Heart left ventricle (tissue), 16 donors: Measurements from ENCODE around the gene C2orf49. TPM values are rescaled to one million over a fixed set of nuclear protein-coding genes. Genes with fewer than 3 reads are reported as not detected.

ENCODE experiments used
- ATAC-seq, 4 donors: fragments of 200-7000 bp; cut with Tn5 transposase; one replicate each; pipeline ENCODE4 v1.9.1; 2020 to 2022; ENCODE audit warnings: moderate library complexity in 4 of 4, mild to moderate bottlenecking in 3 of 4, moderate number of reproducible peaks in 1 of 4
- DNase-seq, 5 donors: peaks; one replicate each; pipeline ENCODE4 v3.0.0-alpha.2; 2020
- H3K27ac ChIP-seq, 12 donors: fragments of 200-600 bp; sonication (generic) in 4 of 12; one replicate each; pipeline versions ENCODE4 v1.5.0 to v1.8.0; 2016 to 2022; ENCODE audit warnings: mild to moderate bottlenecking in 2 of 12
- H3K27me3 ChIP-seq, 9 donors: fragments of 200-600 bp; sonication (generic) in 2 of 9; one replicate each; pipeline versions ENCODE4 v1.5.1 to v1.8.0; 2016 to 2022; ENCODE audit warnings: mild to moderate bottlenecking in 3 of 9
- H3K36me3 ChIP-seq, 9 donors: fragments of 200-600 bp; sonication (generic) in 2 of 9; one replicate each; pipeline versions ENCODE4 v1.5.0 to v1.8.0; 2018 to 2022; ENCODE audit warnings: mild to moderate bottlenecking in 2 of 9
- H3K4me1 ChIP-seq, 12 donors: fragments of 200-600 bp; sonication (generic) in 4 of 12; one replicate each; pipeline versions ENCODE4 v1.5.0 to v1.8.0; 2016 to 2022; ENCODE audit warnings: mild to moderate bottlenecking in 3 of 12
- H3K4me3 ChIP-seq, 12 donors: fragments of 200-600 bp; sonication (generic) in 4 of 12; one replicate each; pipeline versions ENCODE4 v1.5.0 to v1.8.0; 2017 to 2022; ENCODE audit warnings: mild to moderate bottlenecking in 9 of 12, moderate library complexity in 4 of 12
- H3K9me3 ChIP-seq, 12 donors: fragments of 200-600 bp; sonication (generic) in 4 of 12; one replicate each; pipeline versions ENCODE4 v1.5.0 to v1.8.0; 2016 to 2022; ENCODE audit warnings: mild to moderate bottlenecking in 1 of 12
- POLR2A ChIP-seq, 2 donors: fragments of 450-650 bp; IDR thresholded peaks; one replicate each; pipeline ENCODE4 v1.6.1; 2017; ENCODE audit warnings: antibody characterized with exemption in 2 of 2, mild to moderate bottlenecking in 2 of 2, moderate library complexity in 2 of 2
- WGBS, 4 donors: extraction: QIAGEN DNeasy Blood & Tissue Kit in 2 of 4; methylation state at CpG; one replicate each; pipeline versions ENCODE4 v1.1.5 to v1.1.7; 2013 to 2018; 5-methylcytosine and 5-hydroxymethylcytosine counted together
- intact Hi-C, 10 donors: fragments of 100-400 bp; cut with DNase I; formaldehyde crosslinking; loops; one replicate each; pipeline versions ENCODE4 v1.11.1 to v1.14.2; 2022
- polyA plus RNA-seq, 2 donors: library from polyadenylated mRNA; stranded (reverse); fragments of 200-250 nt; gene quantifications; one replicate each; pipeline ENCODE4 v1.2.3, GENCODE V29; 2013
- total RNA-seq, 9 donors: library from RNA; depleted of rRNA in 2 of 9; stranded (reverse); fragments of >200 nt in 2 of 9; fragmentation: NEBNext Ultra II Directional in 3 of 9; extraction: Animal tissue kit (Norgen Biotek cat#: 25700) in 3 of 9; gene quantifications; one replicate each; pipeline versions ENCODE4 v1.1.0 to v1.2.4, GENCODE V29; 2016 to 2023
- TF ChIP-seq, protein P1 (sequence below), 12 donors: fragments of 200-600 bp; sonication (generic) in 4 of 12; IDR thresholded peaks; one replicate each; pipeline versions ENCODE4 v1.5.0 to v1.8.0; 2018 to 2022; ENCODE audit warnings: antibody characterized with exemption in 12 of 12, mild to moderate bottlenecking in 5 of 12
- donor health status: ischemic (EF 13 %, LVEDD 7.1; RV severe dilation, severe dysfunction).
- donor health status: healthy with polysubstance abuse.
- donor health status: DM: no; HTN: yes; CAD: no.
- donor health status: DM: no; HTN: no; CAD: no.
- donor health status: ischemic (EF 25% LVEDD 6.9; RV normal size, moderate dysfunction).
- donor health status: ischemic (EF 25% LVEDD 5.7; RV mildly dilated, moderate dysfunction).
- donor health status: healthy.
- donor health status: DM: yes; HTN: yes; CAD: no.
- donor health status: ischemic (EF 35%, LVEDD 5.7; RV mildly dilated, moderate dysfunction).
- donor health status: nonischemic (EF 11% LVEDD 7.7; RV severe dilation, severe dysfunction).
- donor health status: DM: yes; HTN: yes; CAD: no.
- donor health status: PGD.
- donor health status: ischemic (EF 29% LVEDD 5.4; RV normal size, mild dysfunction).
- donor health status: nonischemic (EF 23%, LVEDD 6.1; RV moderate dilation, normal function).

The C2orf49 gene
- total and polyA plus RNA-seq, 11 donors: 12.1 to 21.7 (median 15.6) TPM

DNA sequence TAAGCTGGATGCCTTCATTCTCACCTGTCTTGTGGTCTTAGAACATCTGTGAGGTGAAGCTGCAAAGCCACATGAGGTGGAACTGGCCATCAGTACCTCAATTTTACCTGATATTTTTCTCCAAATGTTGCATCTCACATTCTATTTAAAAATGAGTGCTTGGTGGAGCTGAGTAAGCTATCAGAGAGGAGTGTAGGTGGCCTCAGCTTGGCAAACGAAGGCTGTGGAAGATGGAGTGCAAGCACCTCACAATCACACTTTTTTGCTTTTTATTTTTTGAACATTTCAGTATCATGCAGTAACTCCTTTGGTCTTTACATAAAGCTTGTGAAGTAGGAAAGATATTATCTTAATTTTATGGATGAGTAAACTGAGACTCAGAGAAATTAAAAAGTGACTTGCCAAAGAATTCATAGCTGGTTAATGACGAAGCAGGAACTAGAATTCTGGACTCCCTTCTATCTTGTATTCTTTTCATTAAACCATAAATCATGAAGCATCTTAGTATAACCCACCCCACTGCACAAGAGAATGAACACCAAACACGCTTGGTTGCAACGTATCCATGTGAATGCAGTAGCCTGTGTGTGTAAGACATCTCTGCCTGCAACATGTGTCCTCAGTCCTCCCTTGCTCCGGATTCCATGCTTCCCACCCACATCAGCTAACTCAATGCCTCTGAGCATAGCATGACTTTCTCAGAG lies 27.2 kb downstream of the C2orf49 start:
- ATAC-seq (no peak), DNase-seq (no peak)
- no peak overlapping the region for H3K4me3 ChIP-seq
- peak overlapping the region in 6 of 12 donors; percentile 2 to 50 (median 32) for H3K27ac ChIP-seq
- no peaks in the 10 kb centered on the region for H3K9me3 ChIP-seq
- intact Hi-C loops: loop anchor here in 3 of 10 donors (5.0 kb wide), 2 partner anchors 153 to 158 kb away; no protein-coding TSS in a partner anchor
- no peaks in the 10 kb centered on the region for H3K27me3 ChIP-seq
- peaks cover 0 to 100% (median 96%) of the 10 kb centered on the region in 9 donors for H3K36me3 ChIP-seq
- TF ChIP-seq, protein P1, sequence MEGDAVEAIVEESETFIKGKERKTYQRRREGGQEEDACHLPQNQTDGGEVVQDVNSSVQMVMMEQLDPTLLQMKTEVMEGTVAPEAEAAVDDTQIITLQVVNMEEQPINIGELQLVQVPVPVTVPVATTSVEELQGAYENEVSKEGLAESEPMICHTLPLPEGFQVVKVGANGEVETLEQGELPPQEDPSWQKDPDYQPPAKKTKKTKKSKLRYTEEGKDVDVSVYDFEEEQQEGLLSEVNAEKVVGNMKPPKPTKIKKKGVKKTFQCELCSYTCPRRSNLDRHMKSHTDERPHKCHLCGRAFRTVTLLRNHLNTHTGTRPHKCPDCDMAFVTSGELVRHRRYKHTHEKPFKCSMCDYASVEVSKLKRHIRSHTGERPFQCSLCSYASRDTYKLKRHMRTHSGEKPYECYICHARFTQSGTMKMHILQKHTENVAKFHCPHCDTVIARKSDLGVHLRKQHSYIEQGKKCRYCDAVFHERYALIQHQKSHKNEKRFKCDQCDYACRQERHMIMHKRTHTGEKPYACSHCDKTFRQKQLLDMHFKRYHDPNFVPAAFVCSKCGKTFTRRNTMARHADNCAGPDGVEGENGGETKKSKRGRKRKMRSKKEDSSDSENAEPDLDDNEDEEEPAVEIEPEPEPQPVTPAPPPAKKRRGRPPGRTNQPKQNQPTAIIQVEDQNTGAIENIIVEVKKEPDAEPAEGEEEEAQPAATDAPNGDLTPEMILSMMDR (IDR thresholded peaks at IDR 0.05): no peak
- no peak for TF ChIP-seq POLR2A (IDR thresholded peaks at IDR 0.05)
- WGBS, 4 donors: 48 to 79% (median 63%) methylated on average over 5 of the region's 5 CpGs
- peaks cover 0 to 57% (median 9%) of the 10 kb centered on the region in 12 donors for H3K4me1 ChIP-seq

DNA sequence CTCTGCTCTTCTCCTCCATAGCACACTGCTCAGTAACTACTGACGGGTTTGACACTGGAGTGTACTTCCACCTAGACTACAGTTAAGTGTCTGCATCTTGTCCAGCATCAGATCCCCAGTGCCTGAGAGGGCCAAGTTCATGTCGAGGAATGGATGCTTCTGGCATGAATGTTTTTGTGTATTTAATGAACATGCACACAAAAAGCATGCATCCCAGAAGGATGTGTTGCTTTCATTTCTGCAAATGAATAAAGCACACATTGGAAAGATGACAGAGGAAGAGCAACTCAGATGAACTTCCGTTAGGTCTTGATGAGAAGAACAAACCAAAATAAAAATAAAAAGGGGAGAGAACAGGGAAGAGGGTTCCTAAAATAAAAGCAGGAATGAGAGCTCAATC lies 27.9 kb downstream of the C2orf49 start:
- Histone ChIP-seq H3K27ac (peak overlapping the region in 5 of 12 donors; percentile 2 to 50 (median 31)), H3K9me3 (no peaks in the 10 kb centered on the region), H3K36me3 (peaks cover 0 to 100% (median 94%) of the 10 kb centered on the region in 9 donors), H3K4me3 (no peak overlapping the region), H3K27me3 (no peaks in the 10 kb centered on the region), H3K4me1 (peaks cover 0 to 61% (median 13%) of the 10 kb centered on the region in 12 donors)
- 37 to 46% (median 43%) methylated on average over 3 of the region's 3 CpGs for WGBS, 4 donors
- no peak for DNase-seq
- intact Hi-C loops: loop anchor here in 3 of 10 donors (5.0 kb wide), 2 partner anchors 152 to 157 kb away; no protein-coding TSS in a partner anchor
- no peak for ATAC-seq
- TF ChIP-seq POLR2A (IDR thresholded peaks at IDR 0.05): no peak
- TF ChIP-seq, protein P1 (IDR thresholded peaks at IDR 0.05): no peak

DNA sequence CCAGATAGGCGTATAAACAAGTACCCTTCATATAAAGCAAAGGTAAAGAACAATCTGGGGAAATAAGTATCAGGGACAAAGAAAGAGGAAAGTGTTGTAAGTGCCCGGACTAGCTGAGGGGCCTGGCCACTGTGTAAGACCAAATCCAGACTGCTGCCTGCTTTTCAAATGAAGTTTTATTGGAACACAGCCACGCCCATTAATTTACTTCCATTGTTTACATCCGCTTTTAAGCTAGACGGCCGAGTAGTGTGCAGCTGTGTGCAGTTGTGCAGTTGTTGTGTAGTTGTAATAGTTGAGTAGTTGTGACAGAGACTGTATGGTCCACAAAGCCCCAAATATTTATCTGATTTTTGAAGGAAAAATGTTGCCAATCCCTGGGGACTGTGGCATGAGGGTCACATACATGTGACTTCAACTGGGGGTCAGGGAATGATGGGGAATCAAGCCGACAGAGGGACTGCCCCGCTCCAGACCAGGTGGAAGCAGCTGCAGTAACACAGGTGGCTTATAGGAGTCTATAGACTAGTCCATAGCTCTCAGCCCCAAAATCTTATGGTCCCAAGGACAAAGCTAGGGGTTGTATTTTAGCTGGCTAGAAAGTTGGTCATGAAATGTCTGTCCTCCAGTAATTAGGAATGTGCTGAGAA lies 31.5 kb downstream of the C2orf49 start:
- peaks cover 0 to 77% (median 35%) of the 10 kb centered on the region in 12 donors for H3K4me1 ChIP-seq
- no peak overlapping the region for H3K4me3 ChIP-seq
- ATAC-seq (no peak), DNase-seq (no peak)
- H3K27ac ChIP-seq: peak overlapping the region in 8 of 12 donors; percentile 1 to 92 (median 37)
- no peaks in the 10 kb centered on the region for H3K27me3 ChIP-seq
- H3K36me3 ChIP-seq: peaks cover 0 to 97% (median 87%) of the 10 kb centered on the region in 9 donors
- no peak for TF ChIP-seq POLR2A (IDR thresholded peaks at IDR 0.05)
- TF ChIP-seq, protein P1 (IDR thresholded peaks at IDR 0.05): no peak
- WGBS, 4 donors: 44 to 52% (median 46%) methylated on average over 8 of the region's 8 CpGs
- intact Hi-C loops: loop anchor here in 7 of 10 donors (1.0 to 5.0 kb wide), 5 partner anchors 148 to 154 kb away; no protein-coding TSS in a partner anchor
- H3K9me3 ChIP-seq: no peaks in the 10 kb centered on the region
